ENCODE data around the gene FAM167B. TPM values are rescaled to one million over a fixed set of nuclear protein-coding genes. Genes with fewer than 3 reads are reported as not detected.
A peak's percentile ranks its signal among the peaks of the same experiment; 100 is the strongest.

FAM167B gene
- total and polyA plus RNA-seq, 4 donors = 2.6 to 30.5 (median 5.7) TPM

GRCh38 chr1:32216566-32216965, 30.5 kb upstream of the FAM167B start:
- no peaks in the 10 kb centered on the region for H3K9me3 ChIP-seq (ENCODE audit: control insufficient read depth in 4 of 4, insufficient read depth in 3 of 4, low read length in 3 of 4)
- 64 to 88% methylated on average over 5 of the region's 5 CpGs for WGBS, 2 donors
- H3K4me1 ChIP-seq (ENCODE audit: control insufficient read depth in 5 of 5, insufficient read depth in 5 of 5, low read length in 5 of 5) = peaks cover 0 to 9% (median 7%) of the 10 kb centered on the region in 5 donors
- no peak for TF ChIP-seq CTCF (IDR thresholded peaks at IDR 0.05; ENCODE audit: control extremely low read depth, extremely low read depth)
- DNase-seq (no peak), ATAC-seq (ENCODE audit: insufficient read depth, low FRiP score) (no peak)
- no peak overlapping the region for H3K4me3 ChIP-seq
- no peak overlapping the region for H3K27ac ChIP-seq (ENCODE audit: low read depth in 1 of 2, low read length in 1 of 2)
- H3K27me3 ChIP-seq (ENCODE audit: control insufficient read depth in 3 of 3, insufficient read depth in 3 of 3, low read length in 2 of 3) = no peaks in the 10 kb centered on the region
- H3K36me3 ChIP-seq (ENCODE audit: control insufficient read depth in 4 of 4, insufficient read depth in 4 of 4, low read length in 4 of 4) = peaks cover 0 to 34% (median 26%) of the 10 kb centered on the region in 4 donors
- H3K9ac ChIP-seq (ENCODE audit: insufficient read depth in 1 of 2, low read length in 2 of 2) = no peak overlapping the region

- ATAC-seq (ENCODE audit: insufficient read depth, low FRiP score) = no peak
- no peak for TF ChIP-seq CTCF (IDR thresholded peaks at IDR 0.05; ENCODE audit: control extremely low read depth, extremely low read depth)
- no peak for DNase-seq
- Histone ChIP-seq H3K4me1 (ENCODE audit: control insufficient read depth in 5 of 5, insufficient read depth in 5 of 5, low read length in 5 of 5) (peaks cover 6 to 20% (median 11%) of the 10 kb centered on the region in 5 donors), H3K9ac (ENCODE audit: insufficient read depth in 1 of 2, low read length in 2 of 2) (no peak overlapping the region), H3K36me3 (ENCODE audit: control insufficient read depth in 4 of 4, insufficient read depth in 4 of 4, low read length in 4 of 4) (peaks cover 0 to 38% (median 30%) of the 10 kb centered on the region in 4 donors), H3K27me3 (ENCODE audit: control insufficient read depth in 3 of 3, insufficient read depth in 3 of 3, low read length in 2 of 3) (no peaks in the 10 kb centered on the region), H3K9me3 (ENCODE audit: control insufficient read depth in 4 of 4, insufficient read depth in 3 of 4, low read length in 3 of 4) (no peaks in the 10 kb centered on the region), H3K27ac (ENCODE audit: low read depth in 1 of 2, low read length in 1 of 2) (no peak overlapping the region), H3K4me3 (no peak overlapping the region)
- WGBS, 2 donors = 85 to 97% methylated on average over 7 of the region's 7 CpGs
These were observed 28.0 kb upstream of the FAM167B start for GRCh38 chr1:32219022-32219421.

GRCh38 chr1:32220746-32221580, 26.1 kb upstream of the FAM167B start:
- H3K9ac ChIP-seq (ENCODE audit: insufficient read depth in 1 of 2, low read length in 2 of 2) = peak overlapping the region; percentile 46 to 64
- DNase-seq = no peak
- WGBS, 2 donors = 94 to 95% methylated on average over 4 of the region's 4 CpGs

More at GRCh38 chr1:32220746-32221580, 26.1 kb upstream of the FAM167B start:
- Histone ChIP-seq H3K4me3 (peak overlapping the region; percentile 83), H3K27ac (ENCODE audit: low read depth in 1 of 2, low read length in 1 of 2) (peak overlapping the region; percentile 51 to 93), H3K9me3 (ENCODE audit: control insufficient read depth in 4 of 4, insufficient read depth in 3 of 4, low read length in 3 of 4) (no peaks in the 10 kb centered on the region), H3K27me3 (ENCODE audit: control insufficient read depth in 3 of 3, insufficient read depth in 3 of 3, low read length in 2 of 3) (no peaks in the 10 kb centered on the region), H3K36me3 (ENCODE audit: control insufficient read depth in 4 of 4, insufficient read depth in 4 of 4, low read length in 4 of 4) (peaks cover under 1 to 37% (median 26%) of the 10 kb centered on the region in 4 donors), H3K4me1 (ENCODE audit: control insufficient read depth in 5 of 5, insufficient read depth in 5 of 5, low read length in 5 of 5) (peaks cover 6 to 20% (median 12%) of the 10 kb centered on the region in 5 donors)
- no peak for TF ChIP-seq CTCF (IDR thresholded peaks at IDR 0.05; ENCODE audit: control extremely low read depth, extremely low read depth)
- no peak for ATAC-seq (ENCODE audit: insufficient read depth, low FRiP score)

Measured in lung (tissue), 12 donors.